GM15510 (cell line): Measurements from ENCODE around the gene ADAP2.

Experiments used
- POLR2A ChIP-seq: IDR thresholded peaks from 3 replicates; pipeline ENCODE4 v1.6.1; 2011; ENCODE audit warnings: borderline replicate concordance; ENCODE audit not compliant: insufficient read length; ENCODE audit errors: extremely low read depth

The ADAP2 gene, protein sequence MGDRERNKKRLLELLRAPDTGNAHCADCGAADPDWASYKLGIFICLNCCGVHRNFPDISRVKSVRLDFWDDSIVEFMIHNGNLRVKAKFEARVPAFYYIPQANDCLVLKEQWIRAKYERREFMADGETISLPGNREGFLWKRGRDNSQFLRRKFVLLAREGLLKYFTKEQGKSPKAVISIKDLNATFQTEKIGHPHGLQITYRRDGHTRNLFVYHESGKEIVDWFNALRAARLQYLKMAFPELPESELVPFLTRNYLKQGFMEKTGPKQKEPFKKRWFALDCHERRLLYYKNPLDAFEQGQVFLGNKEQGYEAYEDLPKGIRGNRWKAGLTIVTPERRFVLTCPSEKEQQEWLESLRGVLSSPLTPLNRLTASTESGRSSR

DNA sequence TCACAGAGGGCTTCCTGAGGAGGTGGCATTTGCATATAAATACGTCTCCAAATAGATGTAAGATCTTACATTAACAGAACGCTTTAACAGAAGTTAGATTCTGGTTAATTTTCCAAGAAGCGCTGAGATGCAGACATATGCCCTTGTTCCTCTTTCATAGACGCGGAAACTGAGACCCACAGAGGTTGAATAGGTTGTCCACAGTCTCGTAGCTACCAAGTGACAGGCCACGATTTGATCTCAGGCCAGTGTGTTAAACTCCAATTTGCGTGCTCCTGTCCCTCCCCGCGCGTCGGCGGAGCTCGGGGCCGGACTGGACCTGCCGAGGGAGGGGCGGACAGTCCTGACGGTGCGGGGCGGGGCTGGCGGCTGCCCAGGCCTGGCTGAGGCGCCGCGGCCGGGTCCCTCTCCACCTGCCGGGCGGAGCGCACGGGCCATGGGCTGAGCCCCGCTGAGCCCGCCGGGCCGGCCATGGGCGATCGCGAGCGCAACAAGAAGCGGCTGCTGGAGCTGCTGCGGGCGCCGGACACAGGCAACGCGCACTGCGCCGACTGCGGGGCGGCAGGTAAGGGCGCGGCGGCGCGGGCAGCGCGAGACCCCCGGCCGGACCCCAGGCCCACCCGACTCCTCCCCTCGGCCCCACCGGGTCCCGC is at the start of gene ADAP2:
Gene ADAP2 (plus strand): TSS at position 402 of the 653 bp plus-strand sequence. CDS start 70 bp downstream, at position 472.
- no peak for TF ChIP-seq POLR2A

DNA sequence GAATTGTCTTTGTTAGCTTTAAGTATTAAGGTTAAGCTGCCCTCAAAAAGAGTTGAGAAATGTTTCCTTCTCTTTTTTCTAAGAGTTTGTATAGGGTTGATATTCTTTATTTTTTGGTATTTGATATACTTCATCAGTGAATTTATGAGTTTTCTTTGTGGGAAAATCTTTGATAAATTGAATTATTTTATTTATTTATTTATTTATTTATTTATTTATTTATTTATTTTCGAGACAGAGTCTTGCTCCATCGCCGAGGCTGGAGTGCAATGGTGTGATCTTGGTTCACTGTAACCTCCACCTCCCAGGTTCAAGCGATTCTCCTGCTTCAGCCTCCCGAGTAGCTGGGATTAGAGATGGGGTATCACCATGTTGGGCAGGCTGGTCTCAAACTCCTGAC is 35.6 kb upstream of the ADAP2 start:
- TF ChIP-seq POLR2A: no peak

- TF ChIP-seq POLR2A: no peak
These were observed 27.5 kb upstream of the ADAP2 start for GRCh38 chr17:30894236-30894635.

- TF ChIP-seq POLR2A: no peak
These were observed 24.4 kb upstream of the ADAP2 start for GRCh38 chr17:30897311-30897710.

GRCh38 chr17:30905742-30906100 is 16.0 kb upstream of the ADAP2 start:
- no peak for TF ChIP-seq POLR2A

DNA sequence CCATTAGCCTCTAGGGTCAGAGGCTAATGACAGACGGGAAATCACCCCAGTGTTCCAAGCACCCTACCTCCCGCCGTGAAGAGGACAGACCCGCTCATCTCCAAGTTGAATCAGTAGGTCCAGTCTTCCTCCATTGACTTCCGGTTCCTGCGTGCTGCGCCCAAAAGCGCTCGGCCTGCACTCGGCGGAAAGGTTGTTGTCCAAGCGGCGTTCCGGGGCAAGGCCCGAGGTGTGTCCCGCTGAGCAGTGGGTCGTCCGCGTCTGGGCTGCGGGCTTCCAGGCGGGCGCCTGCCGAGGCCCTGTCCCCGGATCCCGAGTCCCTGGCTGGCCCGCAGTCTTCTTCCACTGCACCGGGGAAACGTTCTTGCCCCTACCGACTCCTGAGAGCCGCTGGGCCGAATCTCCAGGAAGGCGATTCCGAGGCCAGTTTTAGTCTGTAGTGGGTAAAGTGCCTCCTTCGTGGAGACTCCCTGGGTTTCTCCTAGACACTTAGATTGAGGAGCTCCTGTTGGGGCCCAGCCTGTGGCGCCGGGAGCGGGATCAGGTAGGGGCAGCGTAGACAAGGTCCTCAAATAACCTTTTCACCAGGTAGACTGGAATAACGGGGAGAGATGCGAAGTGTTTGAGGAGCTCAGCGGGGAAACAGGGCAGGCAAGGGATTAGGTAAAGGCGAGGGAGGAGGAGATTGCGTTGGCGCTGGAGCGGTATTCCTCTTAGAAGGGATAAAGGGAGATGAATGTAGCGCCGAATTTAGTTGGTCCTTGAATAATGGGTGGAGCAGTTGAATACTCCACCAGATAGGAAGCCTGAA is 15.4 kb upstream of the ADAP2 start, which contains the start of gene TEFM:
Gene TEFM (minus strand): TSS at position 138 of the 811 bp plus-strand sequence. CDS start 40 bp downstream, at position 98.
- TF ChIP-seq POLR2A: peak; percentile 89

GRCh38 chr17:30908717-30909420 is 12.9 kb upstream of the ADAP2 start:
- TF ChIP-seq POLR2A: no peak

- TF ChIP-seq POLR2A: no peak
These were observed 7.8 kb upstream of the ADAP2 start for GRCh38 chr17:30913955-30914354.

DNA sequence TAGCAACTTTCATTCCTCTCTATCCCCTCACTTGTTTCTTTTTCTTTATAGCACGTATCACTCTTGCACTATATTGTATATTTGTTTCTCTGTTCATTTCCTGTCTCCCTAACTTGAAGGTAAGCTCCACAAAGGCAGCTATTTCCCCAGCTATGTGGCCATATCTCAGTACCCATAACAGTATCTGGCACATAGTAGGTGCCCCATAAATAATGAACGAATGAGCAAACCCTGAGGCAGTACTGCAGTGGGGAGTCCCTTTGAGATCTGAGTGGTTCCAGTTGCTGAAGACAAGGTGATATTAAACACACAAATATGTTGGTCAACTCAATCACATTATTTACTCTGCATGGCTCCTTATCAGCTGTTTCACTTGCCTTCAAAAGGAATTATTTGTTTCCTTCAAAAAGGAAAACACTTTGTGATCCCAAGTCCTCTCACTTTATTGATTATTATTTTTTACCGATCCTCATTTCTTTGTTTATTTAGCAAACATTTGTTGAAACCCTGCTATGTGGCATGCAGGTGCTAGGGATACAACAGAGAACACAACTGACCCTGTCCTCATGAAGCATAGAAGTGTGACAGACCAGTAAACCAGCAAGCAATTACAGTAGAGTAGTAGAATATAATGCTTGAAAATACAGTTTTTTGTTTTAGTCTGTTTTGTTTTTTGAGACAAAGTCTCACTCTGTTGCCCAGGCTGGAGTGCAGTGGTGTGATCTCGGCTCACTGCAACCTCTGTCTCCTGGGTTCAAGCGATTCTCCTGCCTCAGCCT is 5.7 kb upstream of the ADAP2 start:
- no peak for TF ChIP-seq POLR2A

DNA sequence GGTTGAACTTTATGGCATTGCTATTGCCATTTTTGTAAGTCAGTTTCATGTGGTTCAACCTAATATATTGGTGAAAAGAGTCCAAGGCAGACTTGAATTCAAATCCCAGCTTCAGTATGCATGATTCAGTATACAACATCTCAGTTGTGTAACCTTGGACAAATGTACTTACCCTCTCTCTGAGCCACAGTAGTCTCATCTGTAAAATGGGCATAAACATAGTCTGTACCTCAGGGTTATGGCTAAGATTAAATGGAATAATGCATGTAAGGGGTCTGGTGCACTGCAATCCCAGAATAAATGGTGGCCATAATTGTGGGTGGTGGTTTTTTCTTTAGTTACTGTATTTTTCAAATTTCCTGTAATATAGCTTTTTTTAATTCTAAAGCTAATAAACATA is 4.7 kb upstream of the ADAP2 start:
- TF ChIP-seq POLR2A: no peak

GRCh38 chr17:30920282-30920681 is 1.5 kb upstream of the ADAP2 start:
- TF ChIP-seq POLR2A: no peak

DNA sequence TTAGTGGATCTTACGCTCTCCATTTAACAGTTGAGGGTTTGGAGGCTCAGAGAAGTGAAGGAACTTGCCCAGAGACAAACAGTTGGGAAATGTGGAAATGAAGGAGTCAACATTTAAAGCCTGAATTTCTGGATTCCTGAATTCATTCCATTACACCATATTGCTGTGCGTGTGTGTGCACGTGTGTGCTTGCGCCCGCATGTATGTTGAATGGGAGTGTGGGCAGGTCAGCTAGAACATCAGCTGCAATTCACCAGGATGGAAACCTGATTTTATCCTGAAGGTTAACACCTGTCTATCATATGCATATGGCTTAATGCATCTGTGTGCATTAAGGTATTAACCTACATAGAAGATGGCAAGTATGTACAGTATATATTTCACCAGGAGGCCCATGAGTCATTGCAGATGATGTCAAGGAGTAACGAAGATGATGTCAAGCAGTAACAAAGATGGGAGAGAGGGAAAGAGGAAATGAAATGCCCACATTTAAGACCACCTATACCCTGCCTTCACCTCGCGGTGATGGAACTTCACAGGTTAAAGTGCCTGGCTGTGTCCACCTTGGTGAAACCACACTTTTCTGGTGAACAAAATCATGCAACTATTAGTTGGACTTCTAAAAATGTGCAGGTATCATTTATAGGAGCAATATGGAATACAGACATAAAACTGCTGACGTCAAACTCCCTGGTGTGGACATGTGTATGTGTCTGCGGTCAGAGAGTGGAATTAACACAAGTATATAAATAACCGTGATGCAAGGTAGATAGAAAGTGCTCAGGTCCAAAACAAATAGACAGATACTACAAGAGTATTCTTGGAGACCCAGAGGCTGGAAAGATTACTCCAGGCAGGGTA is 832 bp upstream of the ADAP2 start:
- no peak for TF ChIP-seq POLR2A
